ENCODE measurements around the gene RTN4RL1. TPM values are rescaled to one million over a fixed set of nuclear protein-coding genes. Genes with fewer than 3 reads are reported as not detected.

RTN4RL1 gene
- total and polyA plus RNA-seq, 12 donors, result 1.3 to 9.4 (median 6.1) TPM

- Histone ChIP-seq H3K36me3 (replicated peaks in 1 of 2) (no peaks in the 10 kb centered on the region), H3K27me3 (no peaks in the 10 kb centered on the region), H3K9me3 (replicated peaks in 1 of 3) (no peaks in the 10 kb centered on the region), H3K4me1 (replicated peaks in 1 of 2) (peaks cover 0 to 5% of the 10 kb centered on the region in 2 donors), H3K4me3 (no peak overlapping the region), H3K27ac (no peak overlapping the region)
- DNase-seq, result no peak
- intact Hi-C loops (cut with DNase I), result no loop called here
- WGBS, 4 donors, result 89 to 94% (median 91%) methylated on average over 12 of the region's 12 CpGs
- no peak for TF ChIP-seq CTCF (IDR thresholded peaks at IDR 0.05)
- TF ChIP-seq POLR2A (IDR thresholded peaks at IDR 0.05), result no peak
Observed at GRCh38 chr17:1970843-1971384, 54.2 kb downstream of the RTN4RL1 start.

- WGBS, 4 donors, result 81 to 86% (median 84%) methylated on average over 5 of the region's 5 CpGs
- peaks cover 0 to 5% of the 10 kb centered on the region in 2 donors for H3K4me1 ChIP-seq (replicated peaks in 1 of 2)
- H3K9me3 ChIP-seq (replicated peaks in 1 of 3), result no peaks in the 10 kb centered on the region
- no peak overlapping the region for H3K27ac ChIP-seq
- intact Hi-C loops (cut with DNase I), result no loop called here
- H3K27me3 ChIP-seq, result no peaks in the 10 kb centered on the region
- no peak for TF ChIP-seq POLR2A (IDR thresholded peaks at IDR 0.05)
- no peak for TF ChIP-seq CTCF (IDR thresholded peaks at IDR 0.05)
- no peak overlapping the region for H3K4me3 ChIP-seq
- no peak for DNase-seq
- no peaks in the 10 kb centered on the region for H3K36me3 ChIP-seq (replicated peaks in 1 of 2)
Observed at GRCh38 chr17:1969712-1970111, 55.4 kb downstream of the RTN4RL1 start.

- no peak for DNase-seq
- no peak overlapping the region for H3K4me3 ChIP-seq
- 76 to 86% (median 80%) methylated on average over 11 of the region's 11 CpGs for WGBS, 4 donors
- intact Hi-C loops (cut with DNase I), result no loop called here
- H3K27ac ChIP-seq, result no peak overlapping the region
- H3K36me3 ChIP-seq (replicated peaks in 1 of 2), result no peaks in the 10 kb centered on the region
- no peak for TF ChIP-seq POLR2A (IDR thresholded peaks at IDR 0.05)
- H3K9me3 ChIP-seq (replicated peaks in 1 of 3), result no peaks in the 10 kb centered on the region
- H3K27me3 ChIP-seq, result no peaks in the 10 kb centered on the region
- H3K4me1 ChIP-seq (replicated peaks in 1 of 2), result peaks cover 0 to 3% of the 10 kb centered on the region in 2 donors
Observed at GRCh38 chr17:1967213-1967612, 57.9 kb downstream of the RTN4RL1 start.

- no peak for DNase-seq
- Histone ChIP-seq H3K4me3 (no peak overlapping the region), H3K27me3 (no peaks in the 10 kb centered on the region), H3K9me3 (replicated peaks in 1 of 3) (no peaks in the 10 kb centered on the region), H3K4me1 (replicated peaks in 1 of 2) (no peaks in the 10 kb centered on the region), H3K27ac (no peak overlapping the region), H3K36me3 (replicated peaks in 1 of 2) (no peaks in the 10 kb centered on the region)
- WGBS, 4 donors, result 72 to 80% (median 73%) methylated on average over 9 to 12 of the region's 12 CpGs
- intact Hi-C loops (cut with DNase I), result no loop called here
- TF ChIP-seq POLR2A (IDR thresholded peaks at IDR 0.05) (no peak), CTCF (IDR thresholded peaks at IDR 0.05) (no peak)
Observed at GRCh38 chr17:1966274-1967086, 58.7 kb downstream of the RTN4RL1 start.
